ENCODE results near the gene SEPHS1.

The SEPHS1 gene

DNA sequence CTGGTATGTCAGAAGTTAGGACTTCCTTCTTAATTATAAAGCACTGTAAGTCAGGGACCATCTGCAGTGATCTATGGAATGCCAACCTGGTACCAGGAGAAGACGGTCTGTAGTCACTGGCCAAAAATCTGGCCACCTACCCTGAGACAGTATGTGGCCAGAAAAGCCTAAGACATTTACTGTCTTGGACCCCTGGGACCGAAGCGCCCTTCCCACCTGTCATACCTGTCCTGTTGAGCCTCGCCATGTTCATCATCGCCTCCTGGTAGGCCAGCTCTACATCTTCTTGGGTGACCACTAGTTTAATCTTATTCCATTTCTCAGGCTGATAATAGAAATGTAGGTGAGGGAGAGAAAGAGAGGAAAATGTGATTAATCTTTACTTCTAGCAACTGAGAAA is 20.0 kb downstream of the SEPHS1 start:
- no peak for DNase-seq (ENCODE audit: low read depth)

GRCh38 chr10:13327534-13327933 is 20.6 kb downstream of the SEPHS1 start:
- DNase-seq (ENCODE audit: low read depth): no peak

DNA sequence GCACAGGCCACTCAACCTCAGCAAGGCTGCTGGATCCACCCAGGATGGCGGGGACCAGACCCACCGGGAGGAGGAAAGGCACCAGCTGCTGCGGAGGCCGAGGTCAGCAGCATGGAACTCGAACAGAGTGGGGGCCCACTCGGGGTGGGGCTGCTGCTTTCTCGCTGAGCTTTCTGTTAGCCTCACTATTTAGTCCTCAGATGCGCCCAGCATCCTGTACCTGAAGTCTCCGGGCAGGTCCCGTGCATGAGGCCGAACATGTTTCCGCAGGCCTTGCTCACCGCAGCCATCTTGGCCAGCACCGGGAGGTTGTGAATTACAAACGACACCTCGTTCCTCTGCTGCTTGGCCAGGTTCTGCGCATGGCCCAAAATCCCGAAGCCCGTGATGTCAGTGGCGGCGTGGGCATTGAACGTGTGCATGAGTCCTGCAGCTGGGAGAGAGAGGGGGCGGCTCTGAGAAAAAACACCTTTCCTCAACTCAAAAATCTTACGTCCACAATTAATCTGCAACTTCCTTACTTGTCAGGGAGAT is 25.4 kb downstream of the SEPHS1 start:
- DNase-seq (ENCODE audit: low read depth): no peak

DNA sequence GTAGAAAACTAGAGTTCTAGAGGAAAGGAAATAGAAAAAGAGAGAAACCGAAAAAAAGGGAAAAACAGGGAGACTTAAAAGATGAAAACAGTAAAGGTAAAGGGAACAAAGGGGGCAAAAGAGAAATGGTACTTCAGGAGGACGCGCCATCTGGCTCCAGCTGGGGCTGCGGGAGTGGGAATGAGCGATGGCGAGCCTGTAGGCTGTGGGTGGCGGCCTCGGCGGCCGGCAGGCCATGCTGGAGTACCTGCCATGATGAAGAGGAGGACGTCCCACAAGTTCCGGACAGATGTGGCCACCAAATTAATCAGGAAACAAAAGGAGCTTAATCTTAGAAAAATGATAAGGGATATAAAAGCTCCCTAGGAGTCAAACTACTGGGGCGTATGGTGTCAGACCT is 26.5 kb downstream of the SEPHS1 start:
- DNase-seq (ENCODE audit: low read depth): no peak

DNA sequence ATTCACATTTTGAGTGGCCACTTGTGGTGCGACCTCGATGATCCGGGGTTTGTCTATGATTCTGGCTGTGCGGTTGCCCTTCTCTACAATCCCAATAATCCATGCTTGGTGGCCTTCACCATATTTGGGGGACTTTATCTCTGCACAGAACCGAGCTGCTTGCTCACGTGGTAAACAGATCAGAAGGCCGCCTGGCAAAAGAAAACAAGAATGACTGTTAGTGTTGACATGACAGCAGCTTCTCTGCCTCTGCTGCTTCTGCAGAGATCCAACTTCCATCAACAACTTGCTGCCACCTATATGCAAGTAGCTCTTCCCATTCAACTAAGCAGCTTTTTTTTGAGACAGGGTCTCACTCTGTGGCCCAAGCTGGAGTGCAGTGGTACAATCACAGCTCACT is 28.9 kb downstream of the SEPHS1 start:
- DNase-seq (ENCODE audit: low read depth): no peak

GRCh38 chr10:13317474-13317873 is 30.6 kb downstream of the SEPHS1 start:
- no peak for DNase-seq (ENCODE audit: low read depth)

- DNase-seq (ENCODE audit: low read depth): no peak
These were observed 31.3 kb downstream of the SEPHS1 start for GRCh38 chr10:13316635-13317311.

DNA sequence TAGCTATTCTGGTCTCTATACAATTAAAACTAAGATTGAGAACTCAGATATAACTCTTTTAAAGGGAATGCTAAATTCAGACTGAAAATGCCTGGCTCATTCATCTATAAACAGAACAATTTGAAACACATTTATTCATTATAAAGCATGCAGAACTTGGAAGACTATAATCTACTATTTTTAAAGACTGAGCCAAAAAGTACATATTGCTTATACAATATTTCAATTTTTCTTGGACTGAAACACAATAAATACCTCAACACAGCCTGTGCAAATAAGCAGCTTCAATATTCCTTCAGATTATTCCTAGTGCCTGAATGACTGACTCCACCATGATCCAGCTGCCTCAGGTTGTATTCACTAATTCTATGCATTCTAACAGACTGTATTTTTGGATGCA is 32.7 kb downstream of the SEPHS1 start:
- DNase-seq (ENCODE audit: low read depth): no peak

GRCh38 chr10:13311177-13311575 is 36.9 kb downstream of the SEPHS1 start:
- DNase-seq (ENCODE audit: low read depth): no peak

DNA sequence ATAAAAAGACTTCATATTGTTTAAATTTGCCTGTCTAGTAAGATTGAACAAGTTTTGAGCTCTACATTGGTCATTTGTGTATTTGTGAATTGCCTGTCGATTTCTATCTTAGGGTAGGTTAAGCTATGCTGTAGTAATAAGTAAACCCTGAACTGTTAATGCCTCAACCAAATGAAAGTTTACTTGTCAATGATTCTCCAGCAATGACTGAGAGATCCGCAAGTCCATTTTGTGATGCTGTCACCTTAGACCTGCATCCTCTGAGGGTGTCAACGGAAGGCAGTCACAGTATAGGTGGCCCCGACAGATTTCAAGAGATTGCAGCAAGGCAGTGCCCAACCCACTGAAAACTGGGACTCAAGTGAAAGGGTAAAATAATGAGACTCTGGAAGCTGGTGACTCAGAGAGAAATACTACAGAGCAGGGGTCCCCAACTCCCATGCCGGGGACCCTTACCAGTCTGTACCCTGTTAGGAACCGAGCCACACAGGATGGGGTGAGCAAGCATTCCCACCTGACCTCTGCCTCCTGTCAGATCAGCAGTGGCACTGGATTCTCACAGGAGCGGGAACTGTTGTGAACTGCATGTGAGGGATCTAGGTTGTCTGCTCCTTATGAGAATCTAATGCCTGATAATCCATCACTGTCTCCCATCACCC is 37.4 kb downstream of the SEPHS1 start:
- no peak for DNase-seq (ENCODE audit: low read depth)

DNA sequence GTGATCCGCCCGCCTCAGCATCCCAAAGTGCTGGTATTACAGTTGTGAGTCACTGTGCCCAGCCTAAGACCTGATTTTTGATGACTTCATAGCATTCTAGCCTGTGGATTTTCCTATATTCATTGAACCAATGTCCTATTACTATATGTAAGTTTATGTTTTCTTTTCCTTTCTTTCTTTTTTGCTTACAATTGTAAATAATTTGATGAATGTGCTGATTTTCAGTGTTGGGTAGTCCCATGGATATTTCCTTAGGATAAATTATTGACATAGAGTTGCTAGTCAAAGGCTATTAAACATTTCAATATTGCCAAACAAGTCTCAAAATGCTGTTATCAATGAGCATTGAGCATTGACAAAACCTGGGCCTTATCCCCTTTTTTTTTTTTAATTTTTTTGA is 38.3 kb downstream of the SEPHS1 start:
- no peak for DNase-seq (ENCODE audit: low read depth)

- DNase-seq (ENCODE audit: low read depth): no peak
These were observed 40.0 kb downstream of the SEPHS1 start for GRCh38 chr10:13308096-13308495.

GRCh38 chr10:13306103-13306502 is 42.0 kb downstream of the SEPHS1 start:
- no peak for DNase-seq (ENCODE audit: low read depth)

- DNase-seq (ENCODE audit: low read depth): no peak
These were observed 45.1 kb downstream of the SEPHS1 start for GRCh38 chr10:13302821-13303555.

DNA sequence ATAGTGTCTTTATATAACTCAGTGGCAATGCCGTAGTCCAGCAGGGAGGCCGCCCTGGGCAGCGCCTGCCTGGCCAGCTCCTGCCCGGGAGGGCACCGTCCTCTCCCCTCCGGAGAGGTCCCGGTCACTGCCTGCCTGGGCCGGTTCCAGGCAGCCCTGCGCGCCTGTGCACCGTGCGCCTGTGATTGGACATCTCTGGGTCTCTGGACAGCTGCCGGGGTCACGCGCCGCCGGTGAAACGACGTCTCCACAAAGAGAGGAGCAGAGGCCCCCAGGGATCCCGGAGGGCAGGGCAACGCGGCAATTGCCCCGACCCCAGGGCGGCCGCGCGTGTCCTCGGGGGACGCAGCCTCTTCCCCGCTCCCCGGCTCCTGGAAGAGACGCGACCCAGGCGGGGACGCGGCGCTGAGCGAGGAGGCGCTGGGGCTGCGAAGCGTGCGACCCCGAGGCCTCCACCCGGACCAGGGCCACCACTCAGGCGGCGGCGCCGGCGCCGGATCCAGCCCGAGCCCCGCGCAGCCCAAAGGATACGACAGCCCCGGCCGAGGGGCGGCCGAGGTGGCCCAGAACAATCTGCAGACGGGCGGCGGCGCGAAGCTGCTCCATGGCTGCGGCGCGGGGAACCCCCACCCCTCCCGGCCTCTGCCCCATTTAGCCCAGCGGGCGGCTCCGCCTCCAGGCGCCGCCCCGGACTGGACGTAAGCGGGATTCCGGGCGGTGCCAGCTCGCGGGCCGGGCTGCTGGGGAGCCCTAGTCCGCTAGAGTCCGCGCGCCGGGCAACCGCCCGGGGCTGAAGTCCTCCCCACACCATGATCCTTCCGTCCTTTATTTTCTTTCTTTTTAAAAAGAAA is 48.4 kb downstream of the SEPHS1 start, which contains the start of gene PHYH:
Gene PHYH (minus strand): TSS at position 628 of the 851 bp plus-strand sequence. CDS start 22 bp downstream, at position 606.
- DNase-seq (ENCODE audit: low read depth): peak; percentile 57

GRCh38 chr10:13298748-13299436 is 49.2 kb downstream of the SEPHS1 start:
- DNase-seq (ENCODE audit: low read depth): no peak

- DNase-seq (ENCODE audit: low read depth): no peak
These were observed 51.6 kb downstream of the SEPHS1 start for GRCh38 chr10:13296476-13296875.

DNA sequence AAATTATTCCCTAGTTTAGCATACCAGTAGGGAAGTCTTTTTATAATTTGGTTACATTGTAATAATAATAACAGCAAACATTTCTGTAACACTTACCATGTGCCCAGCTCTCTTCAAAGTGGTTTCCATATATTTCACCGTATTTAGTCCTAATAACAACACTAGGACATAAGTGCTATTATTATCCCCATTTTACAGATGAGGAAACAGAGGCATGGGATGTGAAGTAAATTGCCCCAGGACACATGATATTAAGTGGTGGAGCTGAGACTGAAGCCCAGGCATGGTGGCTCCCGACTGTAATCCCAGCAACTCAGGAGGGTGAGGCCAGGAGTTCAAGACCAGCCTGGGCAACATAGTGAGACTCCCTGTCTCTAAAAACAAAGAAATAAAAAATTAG is 53.3 kb downstream of the SEPHS1 start:
- no peak for DNase-seq (ENCODE audit: low read depth)

DNA sequence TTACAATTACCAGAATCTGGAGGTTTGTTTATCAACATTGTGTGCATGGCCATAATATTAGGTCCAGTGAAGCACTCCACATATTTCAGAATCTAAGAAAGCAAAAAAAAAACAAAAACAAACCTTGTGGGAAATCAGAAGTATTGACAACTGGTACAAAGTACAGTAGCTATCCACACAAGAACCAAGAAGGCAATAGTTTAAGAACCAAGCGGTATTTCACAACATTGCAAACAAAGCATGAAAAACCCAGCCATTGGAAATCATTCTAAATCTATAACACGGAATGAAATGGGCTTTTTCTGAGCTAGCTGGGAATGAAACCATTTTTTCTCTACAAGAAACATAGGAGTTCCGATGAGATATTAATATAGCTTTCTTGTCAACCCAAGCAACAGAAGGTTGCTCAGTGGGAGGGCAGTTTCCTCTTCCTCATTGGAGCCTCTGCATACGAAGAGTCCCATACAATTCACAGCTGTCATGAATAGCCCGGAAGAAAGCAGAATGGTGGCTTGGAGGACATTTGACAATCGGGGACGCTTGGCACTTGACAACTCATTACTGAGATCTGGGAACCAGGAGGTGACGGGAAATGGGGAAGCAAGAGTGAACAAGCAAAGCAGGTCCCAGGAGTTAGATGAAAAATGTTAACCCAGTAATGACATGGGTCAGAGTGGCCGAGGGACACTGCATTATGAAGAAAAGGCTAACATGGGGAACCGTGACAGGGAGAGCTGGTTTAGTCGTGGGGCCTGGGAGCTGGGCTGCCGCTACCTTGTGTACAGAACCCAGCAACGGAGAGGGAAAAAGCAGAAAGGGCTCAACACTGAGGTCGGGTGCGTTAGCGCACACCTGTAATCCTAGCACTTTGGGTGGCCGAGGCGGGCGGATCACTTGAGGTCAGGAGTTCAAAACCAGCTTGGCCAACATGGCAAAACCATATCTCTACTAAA is 56.0 kb downstream of the SEPHS1 start:
- no peak for DNase-seq (ENCODE audit: low read depth)

GRCh38 chr10:13291061-13291460 is 57.0 kb downstream of the SEPHS1 start:
- DNase-seq (ENCODE audit: low read depth): no peak

Measured in stimulated activated CD8-positive, alpha-beta memory T cell treated with anti-CD3 and anti-CD28 coated beads, Interleukin-15, amount 100 ng/mL, for 24 hours (primary cell).